ENCODE results near the gene BNC2. TPM values are rescaled to one million over a fixed set of nuclear protein-coding genes. Genes with fewer than 3 reads are reported as not detected.

Gene BNC2
- total RNA-seq, 1 experiment from 2014 or later: 5.7 TPM

- BruUV-seq (replicated peaks): no TSS peak
- ATAC-seq: peak; percentile 63
- Histone ChIP-seq H3K36me3 (ENCODE audit: control insufficient read depth, insufficient read depth, low read length) (no peaks in the 10 kb centered on the region), H3K4me1 (ENCODE audit: control insufficient read depth, insufficient read depth, low read length) (no peaks in the 10 kb centered on the region), H3K9me3 (ENCODE audit: control insufficient read depth, insufficient read depth, low read depth, low read length) (no peaks in the 10 kb centered on the region), H3K27ac (ENCODE audit: low read length) (no peak overlapping the region), H3K4me3 (ENCODE audit: low read depth in 2 of 2, low read length in 2 of 2) (peak overlapping the region; percentile 40 to 48), H3K27me3 (ENCODE audit: control insufficient read depth, insufficient read depth, low read length) (no peaks in the 10 kb centered on the region)
- CTCF ChIA-PET: no interaction called here
- POLR2A ChIA-PET: no interaction called here
- intact Hi-C loops (cut with micrococcal nuclease; ENCODE audit: unreplicated experiment): no loop called here
- in situ Hi-C loops (cut with HindIII; ENCODE audit: low pct_unique_long_range_greater_than_20kb, low sequenced_read_pairs): no loop called here
- TF ChIP-seq POLR2AphosphoS5 (IDR thresholded peaks at IDR 0.05; ENCODE audit: low read depth, low read length): no peak
- TF ChIP-seq REST (IDR thresholded peaks at IDR 0.05; ENCODE audit: insufficient read depth in 1 of 2, low read depth in 2 of 2, low read length in 1 of 2): no peak
- TF ChIP-seq CTCF (IDR thresholded peaks at IDR 0.05): no peak
- no peak for TF ChIP-seq SIN3A (IDR thresholded peaks at IDR 0.05; ENCODE audit: borderline replicate concordance, insufficient read depth, low read depth, low read length)
- TF ChIP-seq TCF7L2 (IDR thresholded peaks at IDR 0.05; ENCODE audit: low read depth, low read length): no peak
- DNase-seq (ENCODE audit: low read depth, low spot score): no peak
Observed at GRCh38 chr9:16871336-16872151, 1.1 kb upstream of the BNC2 start.

- Histone ChIP-seq H3K4me3 (ENCODE audit: low read depth in 2 of 2, low read length in 2 of 2) (peak overlapping the region in 1 of 2 experiments; percentile 40; a peak in 1 of 4 replicates), H3K27me3 (ENCODE audit: control insufficient read depth, insufficient read depth, low read length) (no peaks in the 10 kb centered on the region), H3K9me3 (ENCODE audit: control insufficient read depth, insufficient read depth, low read depth, low read length) (no peaks in the 10 kb centered on the region), H3K4me1 (ENCODE audit: control insufficient read depth, insufficient read depth, low read length) (no peaks in the 10 kb centered on the region), H3K36me3 (ENCODE audit: control insufficient read depth, insufficient read depth, low read length) (no peaks in the 10 kb centered on the region), H3K27ac (ENCODE audit: low read length) (no peak overlapping the region)
- ChIA-PET POLR2A (no interaction called here), CTCF (no interaction called here)
- in situ Hi-C loops (cut with HindIII; ENCODE audit: low pct_unique_long_range_greater_than_20kb, low sequenced_read_pairs): no loop called here
- no peak for DNase-seq (ENCODE audit: low read depth, low spot score)
- BruUV-seq (replicated peaks): no TSS peak
- no peak for ATAC-seq
- TF ChIP-seq POLR2AphosphoS5 (IDR thresholded peaks at IDR 0.05; ENCODE audit: low read depth, low read length): no peak
- TF ChIP-seq TCF7L2 (IDR thresholded peaks at IDR 0.05; ENCODE audit: low read depth, low read length): no peak
- no peak for TF ChIP-seq REST (IDR thresholded peaks at IDR 0.05; ENCODE audit: insufficient read depth in 1 of 2, low read depth in 2 of 2, low read length in 1 of 2)
- TF ChIP-seq SIN3A (IDR thresholded peaks at IDR 0.05; ENCODE audit: borderline replicate concordance, insufficient read depth, low read depth, low read length): no peak
- TF ChIP-seq CTCF (IDR thresholded peaks at IDR 0.05): no peak
- intact Hi-C loops (cut with micrococcal nuclease; ENCODE audit: unreplicated experiment): no loop called here
Observed at GRCh38 chr9:16869882-16870595, 431 bp downstream of the BNC2 start.

Measured in Panc1 (cell line).